Measurements from ENCODE around the gene FRMD4A.

FRMD4A gene

DNA sequence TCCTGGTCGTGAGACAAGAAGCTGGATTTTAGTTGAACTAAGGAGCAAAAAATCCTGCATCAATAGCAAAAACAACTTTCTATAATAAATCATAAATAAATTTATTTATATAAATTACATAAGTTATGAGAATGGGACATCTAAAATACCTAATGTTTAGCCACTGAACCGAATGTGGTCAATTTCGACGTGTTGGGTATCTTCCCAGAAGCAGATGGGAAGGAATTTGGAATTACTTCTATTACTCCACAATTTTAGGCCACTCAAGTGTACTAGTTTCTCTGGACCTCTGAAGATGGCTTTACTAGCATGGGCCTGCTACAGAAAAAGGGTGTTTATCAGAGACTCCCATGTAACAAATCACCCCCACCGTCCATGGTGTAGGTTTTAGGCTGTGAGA is 572.0 kb downstream of the FRMD4A start:
- TF ChIP-seq, protein P1, sequence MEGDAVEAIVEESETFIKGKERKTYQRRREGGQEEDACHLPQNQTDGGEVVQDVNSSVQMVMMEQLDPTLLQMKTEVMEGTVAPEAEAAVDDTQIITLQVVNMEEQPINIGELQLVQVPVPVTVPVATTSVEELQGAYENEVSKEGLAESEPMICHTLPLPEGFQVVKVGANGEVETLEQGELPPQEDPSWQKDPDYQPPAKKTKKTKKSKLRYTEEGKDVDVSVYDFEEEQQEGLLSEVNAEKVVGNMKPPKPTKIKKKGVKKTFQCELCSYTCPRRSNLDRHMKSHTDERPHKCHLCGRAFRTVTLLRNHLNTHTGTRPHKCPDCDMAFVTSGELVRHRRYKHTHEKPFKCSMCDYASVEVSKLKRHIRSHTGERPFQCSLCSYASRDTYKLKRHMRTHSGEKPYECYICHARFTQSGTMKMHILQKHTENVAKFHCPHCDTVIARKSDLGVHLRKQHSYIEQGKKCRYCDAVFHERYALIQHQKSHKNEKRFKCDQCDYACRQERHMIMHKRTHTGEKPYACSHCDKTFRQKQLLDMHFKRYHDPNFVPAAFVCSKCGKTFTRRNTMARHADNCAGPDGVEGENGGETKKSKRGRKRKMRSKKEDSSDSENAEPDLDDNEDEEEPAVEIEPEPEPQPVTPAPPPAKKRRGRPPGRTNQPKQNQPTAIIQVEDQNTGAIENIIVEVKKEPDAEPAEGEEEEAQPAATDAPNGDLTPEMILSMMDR (IDR thresholded peaks at IDR 0.05), result no peak
- Histone ChIP-seq H3K36me3 (no peaks in the 10 kb centered on the region), H3K27ac (no peak overlapping the region), H3K9me3 (no peaks in the 10 kb centered on the region), H3K4me1 (ENCODE audit: control insufficient read depth in 1 of 2, insufficient read depth in 1 of 2, low read depth in 1 of 2, low read length in 1 of 2) (no peaks in the 10 kb centered on the region), H3K27me3 (no peaks in the 10 kb centered on the region), H3K4me3 (ENCODE audit: low read depth in 1 of 2, low read length in 1 of 2) (no peak overlapping the region)

DNA sequence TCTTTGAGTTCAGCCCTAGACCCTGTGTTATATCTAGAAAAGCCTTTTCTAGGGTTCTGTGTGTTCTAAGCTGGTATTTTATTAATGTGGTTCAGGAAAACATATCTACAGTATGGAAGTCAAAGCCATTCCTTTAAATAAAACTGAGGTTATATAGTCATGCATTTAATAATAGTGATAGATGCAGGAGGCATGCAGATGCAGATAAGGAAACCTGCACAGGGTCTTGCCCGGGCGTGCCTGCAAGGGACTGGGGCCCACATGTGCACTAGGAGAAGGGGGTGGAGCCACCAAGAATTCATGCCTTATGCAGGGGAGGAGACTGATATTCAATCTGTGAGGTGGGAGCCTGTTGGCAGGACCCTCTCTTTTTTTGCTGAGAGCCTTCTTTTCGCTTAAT is 572.4 kb downstream of the FRMD4A start:
- TF ChIP-seq, protein P1 (IDR thresholded peaks at IDR 0.05), result no peak
- no peaks in the 10 kb centered on the region for H3K27me3 ChIP-seq
- H3K9me3 ChIP-seq, result no peaks in the 10 kb centered on the region
- H3K4me3 ChIP-seq (ENCODE audit: low read depth in 1 of 2, low read length in 1 of 2), result no peak overlapping the region
- no peaks in the 10 kb centered on the region for H3K4me1 ChIP-seq (ENCODE audit: control insufficient read depth in 1 of 2, insufficient read depth in 1 of 2, low read depth in 1 of 2, low read length in 1 of 2)
- no peaks in the 10 kb centered on the region for H3K36me3 ChIP-seq
- H3K27ac ChIP-seq, result no peak overlapping the region

DNA sequence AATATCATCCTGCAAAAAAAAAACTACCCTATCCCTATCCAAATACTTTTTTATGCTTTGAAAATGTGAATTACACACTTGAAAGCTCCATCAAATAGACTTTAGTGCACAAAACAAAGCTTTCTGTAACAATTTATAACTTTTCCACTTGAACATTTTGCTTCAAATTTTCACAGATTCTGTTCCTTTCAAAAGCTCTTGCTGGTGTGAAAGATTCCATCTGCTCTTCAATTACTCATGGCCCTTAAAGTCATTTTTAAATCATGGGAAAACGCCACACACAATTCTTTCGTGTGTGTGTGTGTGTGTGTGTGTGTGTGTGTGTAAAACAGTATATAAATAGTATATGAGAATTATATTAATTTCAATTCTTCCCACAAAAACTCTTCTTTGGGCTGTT is 576.4 kb downstream of the FRMD4A start:
- no peak overlapping the region for H3K4me3 ChIP-seq (ENCODE audit: low read depth in 1 of 2, low read length in 1 of 2)
- H3K9me3 ChIP-seq, result no peaks in the 10 kb centered on the region
- H3K27me3 ChIP-seq, result no peaks in the 10 kb centered on the region
- no peaks in the 10 kb centered on the region for H3K4me1 ChIP-seq (ENCODE audit: control insufficient read depth in 1 of 2, insufficient read depth in 1 of 2, low read depth in 1 of 2, low read length in 1 of 2)
- no peaks in the 10 kb centered on the region for H3K36me3 ChIP-seq
- no peak overlapping the region for H3K27ac ChIP-seq
- TF ChIP-seq, protein P1 (IDR thresholded peaks at IDR 0.05), result no peak

DNA sequence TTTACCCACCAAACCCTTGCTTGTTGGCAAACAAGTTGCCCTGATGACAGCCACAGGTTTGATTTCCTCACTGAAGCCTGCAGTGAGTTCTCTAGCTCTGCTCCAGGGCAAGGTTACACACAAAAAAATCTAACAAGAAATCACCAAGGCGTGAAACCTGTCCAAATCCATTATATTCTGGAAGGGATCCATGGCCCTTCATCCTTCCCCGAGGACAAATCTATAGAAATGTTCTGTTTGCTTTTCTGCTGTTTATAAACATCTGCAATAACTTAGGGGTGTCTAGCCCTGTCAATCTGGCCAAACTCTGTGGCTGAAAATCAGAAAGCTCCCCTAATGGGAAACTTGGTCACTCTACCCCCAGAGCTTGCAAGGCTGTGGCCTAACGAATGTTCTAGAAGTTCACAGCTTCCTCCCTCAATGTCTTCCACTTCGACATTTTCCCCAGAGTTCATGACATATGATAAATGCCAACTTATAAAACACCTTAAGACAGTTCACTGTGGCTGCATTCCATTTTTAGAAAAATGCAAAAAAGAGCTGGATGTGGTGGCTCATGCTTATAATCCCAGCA is 579.4 kb downstream of the FRMD4A start:
- peaks cover 4% of the 10 kb centered on the region for H3K27me3 ChIP-seq
- no peaks in the 10 kb centered on the region for H3K4me1 ChIP-seq (ENCODE audit: control insufficient read depth in 1 of 2, insufficient read depth in 1 of 2, low read depth in 1 of 2, low read length in 1 of 2)
- no peak overlapping the region for H3K27ac ChIP-seq
- H3K9me3 ChIP-seq, result no peaks in the 10 kb centered on the region
- TF ChIP-seq, protein P1 (IDR thresholded peaks at IDR 0.05), result no peak
- no peak overlapping the region for H3K4me3 ChIP-seq (ENCODE audit: low read depth in 1 of 2, low read length in 1 of 2)
- H3K36me3 ChIP-seq, result no peaks in the 10 kb centered on the region

DNA sequence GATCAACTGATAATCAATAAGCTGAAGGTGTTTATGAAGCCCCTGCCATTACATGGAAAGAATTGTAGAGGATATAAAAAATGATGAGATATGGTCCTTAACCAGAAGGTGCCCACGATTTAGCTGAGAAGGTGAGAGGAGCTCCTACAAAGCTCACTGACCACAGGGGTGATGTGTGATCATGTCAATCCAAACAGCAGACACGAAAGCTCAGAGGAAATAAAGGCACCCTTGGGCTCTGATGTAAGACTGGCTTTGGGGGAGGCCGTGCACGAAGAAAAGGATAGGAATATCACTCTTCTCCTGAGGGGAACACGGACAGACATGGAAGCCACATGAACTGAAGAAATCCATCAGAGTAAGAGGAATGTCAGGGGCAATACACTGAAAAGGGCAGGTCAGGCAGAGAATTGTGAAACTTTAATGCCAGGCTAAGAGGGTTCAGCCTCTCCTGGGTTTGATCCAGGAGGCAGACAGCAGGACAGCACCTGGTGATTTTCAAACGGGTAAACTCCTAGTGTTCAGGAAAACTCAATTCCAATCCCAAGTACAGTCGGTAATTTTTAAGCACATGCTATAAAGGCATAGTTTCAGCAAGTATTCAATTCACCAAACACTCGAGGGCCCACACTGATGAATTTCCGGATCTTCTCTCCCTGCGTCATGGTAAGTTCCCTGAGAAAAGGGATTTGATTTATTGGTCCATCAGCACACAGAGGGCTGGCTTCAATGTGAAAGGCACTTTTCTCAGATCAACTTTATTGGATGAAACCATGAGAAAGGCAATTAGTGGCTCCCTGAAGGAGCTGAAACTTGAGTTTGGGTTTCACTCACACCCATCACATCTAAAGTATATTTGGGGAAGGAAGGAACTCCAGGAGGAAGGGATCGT is 580.2 kb downstream of the FRMD4A start:
- H3K4me3 ChIP-seq (ENCODE audit: low read depth in 1 of 2, low read length in 1 of 2), result no peak overlapping the region
- H3K9me3 ChIP-seq, result no peaks in the 10 kb centered on the region
- TF ChIP-seq, protein P1 (IDR thresholded peaks at IDR 0.05), result no peak
- no peak overlapping the region for H3K27ac ChIP-seq
- peaks cover 6% of the 10 kb centered on the region for H3K27me3 ChIP-seq
- no peaks in the 10 kb centered on the region for H3K36me3 ChIP-seq
- no peaks in the 10 kb centered on the region for H3K4me1 ChIP-seq (ENCODE audit: control insufficient read depth in 1 of 2, insufficient read depth in 1 of 2, low read depth in 1 of 2, low read length in 1 of 2)
